H1 (cell line): Measurements from ENCODE around the gene JAK2. TPM values are rescaled to one million over a fixed set of nuclear protein-coding genes. Genes with fewer than 3 reads are reported as not detected.
"Not testable (repeated sequence)": the region's sequence is repeated elsewhere in the genome, so short reads cannot be mapped to it uniquely, and the experiment has no call there.

Experiments used
- CTCF ChIA-PET: fragments of 300-600 bp; sonication (Branson Sonifier 250); formaldehyde crosslinking; loops from one replicate; lab custom pipeline; 2021; ENCODE audit not compliant: partially characterized antibody; lab: Charles Lee
- POLR2A ChIA-PET: fragments of 300-600 bp; sonication (Branson Sonifier 250); formaldehyde crosslinking; loops from one replicate; lab custom pipeline; 2021; ENCODE audit warnings: inconsistent platforms; ENCODE audit not compliant: partially characterized antibody; lab: Charles Lee
- DNase-seq, 2 experiments: peaks; one replicate each; pipeline versions ENCODE4 v3.0.0 to v3.0.0-alpha.2; 2010 to 2022; ENCODE audit warnings: low spot score in 2 of 2, low read depth in 1 of 2, mixed read lengths in 1 of 2
- FAIRE-seq: peaks from 2 replicates; lab custom pipeline; 2011; peaks lifted over from hg19 to GRCh38; lab: Jason Lieb, UNC
- H2AFZ ChIP-seq: 2 replicates; pipeline ENCODE4 v1.8.1; 2012; ENCODE audit warnings: low read length, inconsistent platforms
- H2AK5ac ChIP-seq: 2 replicates; pipeline ENCODE4 v1.6.1; 2013; ENCODE audit warnings: low read depth, low read length
- H2BK120ac ChIP-seq: replicated peaks from 2 replicates; pipeline ENCODE3; 2013; ENCODE audit warnings: low read depth, low read length, inconsistent platforms
- H2BK12ac ChIP-seq: 2 replicates; pipeline ENCODE4 v1.6.1; 2013; ENCODE audit warnings: low read depth, low read length
- H2BK15ac ChIP-seq: 2 replicates; pipeline ENCODE4 v1.6.1; 2013; ENCODE audit warnings: low read length
- H2BK20ac ChIP-seq: 2 replicates; pipeline ENCODE4 v1.6.1; 2013; ENCODE audit warnings: low read length
- H2BK5ac ChIP-seq: 2 replicates; pipeline ENCODE4 v1.6.1; 2013; ENCODE audit warnings: low read depth, low read length
- H3K14ac ChIP-seq: 2 replicates; pipeline ENCODE4 v1.6.1; 2013; ENCODE audit warnings: inconsistent platforms; ENCODE audit not compliant: insufficient read length
- H3K18ac ChIP-seq: 2 replicates; pipeline ENCODE4 v1.6.1; 2013; ENCODE audit warnings: low read length; ENCODE audit errors: extremely low read depth
- H3K23ac ChIP-seq: 2 replicates; pipeline ENCODE4 v1.6.1; 2013; ENCODE audit warnings: inconsistent platforms; ENCODE audit not compliant: insufficient read length
- H3K23me2 ChIP-seq: 2 replicates; pipeline ENCODE4 v1.6.1; 2013; ENCODE audit warnings: low read depth, low read length
- H3K27ac ChIP-seq: 2 replicates; pipeline ENCODE4 v1.6.1; 2011; ENCODE audit warnings: low read depth, low read length, inconsistent platforms
- H3K27me3 ChIP-seq, 4 experiments: replicated peaks in 1 of 4; 1 replicate in 1 of 4; 2 replicates in 3 of 4; pipeline versions ENCODE4 v1.6.1 to v1.8.1; 2011 to 2013; ENCODE audit warnings: low read length in 3 of 4, mild to moderate bottlenecking in 3 of 4, inconsistent platforms in 2 of 4, mixed read lengths in 2 of 4, moderate library complexity in 1 of 4; ENCODE audit not compliant: control insufficient read depth in 3 of 4, insufficient read depth in 3 of 4; ENCODE audit errors: extremely low read depth in 1 of 4
- H3K36me3 ChIP-seq, 4 experiments: 2 replicates each; pipeline versions ENCODE4 v1.6.1 to v1.8.1; 2011 to 2013; ENCODE audit warnings: mild to moderate bottlenecking in 4 of 4, low read length in 3 of 4, moderate library complexity in 2 of 4, control low read depth in 1 of 4, inconsistent platforms in 1 of 4; ENCODE audit not compliant: insufficient read depth in 4 of 4, control insufficient read depth in 2 of 4
- H3K4ac ChIP-seq: replicated peaks from 2 replicates; pipeline ENCODE3; 2013; ENCODE audit warnings: low read length, low read depth, mixed read lengths, inconsistent platforms; ENCODE audit not compliant: insufficient read length
- H3K4me1 ChIP-seq, 4 experiments: replicated peaks in 1 of 4; 1 replicate in 1 of 4; 2 replicates in 3 of 4; pipeline versions ENCODE4 v1.6.1 to v1.8.1; 2011 to 2013; ENCODE audit warnings: low read length in 3 of 4, inconsistent platforms in 2 of 4, mixed read lengths in 1 of 4; ENCODE audit not compliant: insufficient read depth in 4 of 4, control insufficient read depth in 3 of 4
- H3K4me2 ChIP-seq, 2 experiments: 2 replicates each; pipeline versions ENCODE4 v1.6.1 to v1.8.1; 2011 to 2013; ENCODE audit warnings: low read depth in 2 of 2, low read length in 2 of 2, control low read depth in 1 of 2, inconsistent platforms in 1 of 2, mild to moderate bottlenecking in 1 of 2; ENCODE audit not compliant: insufficient read depth in 1 of 2
- H3K4me3 ChIP-seq, 4 experiments: fragments of 200-600, 300-600 bp in 1 of 4; sonication (generic), shearing (Covaris generic), sonication (Bioruptor Twin) in 1 of 4; 2 replicates each; pipeline versions ENCODE4 v1.5.1 to v1.8.1; 2011 to 2016; ENCODE audit warnings: low read length in 4 of 4, low read depth in 3 of 4, control low read depth in 2 of 4, inconsistent platforms in 2 of 4, mild to moderate bottlenecking in 2 of 4, mixed read lengths in 1 of 4, moderate library complexity in 1 of 4; ENCODE audit not compliant: insufficient read depth in 2 of 4; ENCODE audit errors: extremely low read depth in 1 of 4
- H3K56ac ChIP-seq: replicated peaks from 2 replicates; pipeline ENCODE3; 2013; ENCODE audit warnings: low read depth, mild to moderate bottlenecking, mixed read lengths, low read length, inconsistent platforms; ENCODE audit not compliant: insufficient read length
- H3K79me1 ChIP-seq: 2 replicates; pipeline ENCODE4 v1.6.1; 2013; ENCODE audit warnings: low read depth, low read length, control low read depth
- H3K79me2 ChIP-seq, 2 experiments: 2 replicates each; pipeline versions ENCODE4 v1.6.1 to v1.8.1; 2012 to 2013; ENCODE audit warnings: low read length in 2 of 2, mild to moderate bottlenecking in 2 of 2, inconsistent platforms in 1 of 2; ENCODE audit not compliant: insufficient read depth in 2 of 2, control insufficient read depth in 1 of 2
- H3K9ac ChIP-seq, 4 experiments: replicated peaks in 1 of 4; 1 replicate in 1 of 4; 2 replicates in 3 of 4; pipeline versions ENCODE4 v1.6.1 to v1.8.1; 2011 to 2013; ENCODE audit warnings: low read depth in 3 of 4, low read length in 3 of 4, control low read depth in 2 of 4, mild to moderate bottlenecking in 2 of 4, moderate library complexity in 2 of 4, inconsistent platforms in 1 of 4; ENCODE audit errors: extremely low read depth in 1 of 4
- H3K9me3 ChIP-seq, 2 experiments: 2 replicates each; pipeline versions ENCODE4 v1.6.1 to v1.8.1; 2012 to 2013; ENCODE audit warnings: mild to moderate bottlenecking in 2 of 2, moderate library complexity in 2 of 2, control low read depth in 1 of 2, inconsistent platforms in 1 of 2, low read depth in 1 of 2, low read length in 1 of 2, mixed read lengths in 1 of 2; ENCODE audit not compliant: insufficient read depth in 2 of 2
- H4K20me1 ChIP-seq, 2 experiments: replicated peaks in 1 of 2; 2 replicates each; pipeline versions ENCODE3 to v1.8.1; 2011 to 2013; ENCODE audit warnings: inconsistent platforms in 2 of 2, low read length in 2 of 2, mild to moderate bottlenecking in 1 of 2; ENCODE audit not compliant: insufficient read depth in 2 of 2, control insufficient read depth in 1 of 2
- H4K5ac ChIP-seq: 2 replicates; pipeline ENCODE4 v1.6.1; 2013; ENCODE audit warnings: low read length, low read depth, mixed read lengths, inconsistent platforms; ENCODE audit not compliant: insufficient read length
- H4K8ac ChIP-seq: 2 replicates; pipeline ENCODE4 v1.8.0; 2013; ENCODE audit warnings: mild to moderate bottlenecking, moderate library complexity, low read length, inconsistent platforms; ENCODE audit not compliant: insufficient read depth; ENCODE audit errors: extremely low read depth
- H4K91ac ChIP-seq: replicated peaks from 2 replicates; pipeline ENCODE3; 2013; ENCODE audit warnings: low read length, mixed read lengths, inconsistent platforms; ENCODE audit not compliant: insufficient read length
- SIRT6 ChIP-seq: IDR thresholded peaks from one replicate; pipeline ENCODE4 v1.7.1; 2012; ENCODE audit warnings: low read length, inconsistent platforms
- YY1 ChIP-seq: IDR thresholded peaks from 2 replicates; pipeline ENCODE4 v1.6.1; 2011; ENCODE audit warnings: low read depth, mild to moderate bottlenecking, low read length
- WGBS, 2 experiments: shearing (Covaris generic) in 1 of 2; methylation state at CpG; one replicate each; pipeline versions ENCODE4 v1.1.6 to v1.1.7; 2013 to 2015; ENCODE audit warnings: low lambda C conversion rate in 2 of 2, mixed read lengths in 2 of 2, inconsistent platforms in 1 of 2, low coverage in 1 of 2, missing lambda C conversion rate in 1 of 2; ENCODE audit not compliant: insufficient replicate concordance in 2 of 2, insufficient coverage in 1 of 2, insufficient read length in 1 of 2; ENCODE audit errors: extremely low coverage in 1 of 2, missing lambda C conversion rate in 1 of 2; 5-methylcytosine and 5-hydroxymethylcytosine counted together
- polyA plus RNA-seq, 7 experiments: library from polyadenylated mRNA; depleted of rRNA in 3 of 7; stranded (reverse) in 5 of 7; unstranded in 2 of 7; fragments of >200 nt in 5 of 7; fragments of 200-250 nt in 2 of 7; gene quantifications; 1 replicate in 5 of 7; 2 replicates in 1 of 7; 4 replicates in 1 of 7; pipeline versions ENCODE4 v1.2.1 to v1.2.3, GENCODE V29; 2011 to 2013; ENCODE audit warnings: missing spikeins in 2 of 7, mixed read lengths in 2 of 7
- total RNA-seq: library from RNA; stranded (reverse); fragmentation: NEBNext Ultra II Directional; extraction: Animal tissue kit (Norgen Biotek cat#: 25700); gene quantifications from 2 replicates; pipeline ENCODE4 v1.2.1, GENCODE V29; 2021

The JAK2 gene
- total and polyA plus RNA-seq, 2 of the 8 experiments (the other 6 are each of a cell fraction or from before 2014, with no cell fraction given), result 0.50 to 2.1 TPM

- Histone ChIP-seq H3K23ac (no peak overlapping the region), H3K4me3 (no peak overlapping the region), H3K9ac (no peak overlapping the region), H3K27ac (no peak overlapping the region), H4K5ac (no peak overlapping the region), H3K4ac (no peak overlapping the region), H3K4me2 (no peak overlapping the region), H4K8ac (no peak overlapping the region), H2BK12ac (no peak overlapping the region), H2AFZ (no peak overlapping the region), H2BK120ac (no peak overlapping the region), H3K23me2 (no peaks in the 10 kb centered on the region; the same call in 1 of the 2 replicates), H3K27me3 (no peaks in the 10 kb centered on the region), H2BK15ac (no peak overlapping the region), H2AK5ac (no peak overlapping the region), H2BK20ac (no peak overlapping the region), H3K4me1 (no peaks in the 10 kb centered on the region), H3K36me3 (no peaks in the 10 kb centered on the region; a peak in 1 of 8 replicates), H4K91ac (no peak overlapping the region), H3K56ac (no peak overlapping the region), H3K79me2 (no peaks in the 10 kb centered on the region), H3K9me3 (peaks cover 0 to 2% of the 10 kb centered on the region in 2 experiments; a peak in 1 of 4 replicates), H3K79me1 (0 out of 2 replicates have a peak, but pooled peaks cover 1% of the 10 kb centered on the region), H3K14ac (no peak overlapping the region), H4K20me1 (no peaks in the 10 kb centered on the region), H2BK5ac (no peak overlapping the region), H3K18ac (no peak overlapping the region)
- FAIRE-seq (no peak), DNase-seq (no peak)
- no peak for TF ChIP-seq YY1
- TF ChIP-seq SIRT6, result no peak
- ChIA-PET CTCF (no interaction called here), POLR2A (no interaction called here)
- 90% methylated on average over 3 of the region's 3 CpGs; no CpG with 5 or more reads in 1 of the 2 experiments for WGBS, 2 experiments
Observed at GRCh38 chr9:5025416-5025815, 40.3 kb downstream of the JAK2 start.

GRCh38 chr9:5031941-5032340 is 46.9 kb downstream of the JAK2 start:
- FAIRE-seq, H3K27me3 ChIP-seq, H4K20me1 ChIP-seq, H3K56ac ChIP-seq, H3K79me2 ChIP-seq, H2BK15ac ChIP-seq, H2BK5ac ChIP-seq, H3K4me2 ChIP-seq, H3K79me1 ChIP-seq, H3K9ac ChIP-seq, H2BK12ac ChIP-seq, H2AFZ ChIP-seq, H4K91ac ChIP-seq, H3K18ac ChIP-seq, H3K4me1 ChIP-seq, H2BK20ac ChIP-seq, H3K27ac ChIP-seq, H3K4me3 ChIP-seq, H3K14ac ChIP-seq, H3K36me3 ChIP-seq, H2AK5ac ChIP-seq, H4K5ac ChIP-seq, H3K23me2 ChIP-seq, POLR2A ChIA-PET, H3K4ac ChIP-seq, H3K23ac ChIP-seq, H4K8ac ChIP-seq, DNase-seq, H2BK120ac ChIP-seq, H3K9me3 ChIP-seq: not testable (repeated sequence)
- 89% methylated on average over 17 of the region's 19 CpGs; no CpG with 5 or more reads in 1 of the 2 experiments for WGBS, 2 experiments
- CTCF ChIA-PET, result interaction anchor here (1.0 kb wide), 1 partner anchor 45 kb away, joined by 3 read pairs; no protein-coding TSS in a partner anchor
